Measurements from ENCODE around the gene PMEPA1. TPM values are rescaled to one million over a fixed set of nuclear protein-coding genes. Genes with fewer than 3 reads are reported as not detected.

PMEPA1 gene
- total RNA-seq, 1 donor from 2014 or later: 151 TPM

DNA sequence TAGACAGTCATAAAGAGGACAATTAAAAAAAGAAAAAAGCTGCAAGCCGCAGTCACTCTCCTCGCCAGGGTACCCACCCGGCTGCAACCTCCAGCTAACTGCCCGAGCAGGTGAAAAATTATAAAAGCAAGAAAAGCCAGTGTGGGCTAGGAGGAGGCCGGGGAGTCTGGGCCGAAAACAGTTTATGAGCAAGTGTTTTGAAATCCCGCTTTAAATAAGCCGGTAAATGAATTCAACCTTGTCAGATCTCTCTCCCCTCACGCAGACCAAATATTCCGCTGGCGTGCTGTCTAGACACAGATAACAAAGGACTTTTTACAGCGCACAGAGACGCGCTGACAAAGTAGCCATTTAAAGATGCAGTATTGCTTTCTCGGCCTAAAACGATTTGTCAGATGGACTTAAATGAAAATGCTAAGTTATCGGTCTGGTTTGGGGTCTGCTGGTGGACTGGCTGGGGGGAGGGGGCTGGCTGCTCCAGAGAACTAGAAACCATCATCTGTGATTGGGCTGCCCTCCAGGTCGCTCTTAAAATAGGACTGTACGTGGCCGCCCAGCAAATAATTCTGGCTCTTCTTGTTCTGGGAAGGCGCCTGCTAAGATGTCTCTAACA, 24.6 kb downstream of the PMEPA1 start:
- DNase-seq (ENCODE audit: low spot score): no peak
- H3K4me1 Mint-ChIP-seq (ENCODE audit: low read depth): peaks cover 91% of the 10 kb centered on the region
- H3K36me3 Mint-ChIP-seq (ENCODE audit: low read depth): peaks cover 9% of the 10 kb centered on the region
- H3K27ac Mint-ChIP-seq (ENCODE audit: unreplicated experiment): peak overlapping the region; percentile 78
- no peaks in the 10 kb centered on the region for H3K9me3 Mint-ChIP-seq (ENCODE audit: low read depth)
- TF ChIP-seq CTCF (IDR thresholded peaks at IDR 0.05): no peak
- no peak overlapping the region for H3K4me3 Mint-ChIP-seq (ENCODE audit: unreplicated experiment)
- no peaks in the 10 kb centered on the region for H3K27me3 Mint-ChIP-seq (ENCODE audit: low read depth)

GRCh38 chr20:57684808-57685140, 25.0 kb downstream of the PMEPA1 start:
- peak overlapping the region; percentile 78 for H3K27ac Mint-ChIP-seq (ENCODE audit: unreplicated experiment)

DNA sequence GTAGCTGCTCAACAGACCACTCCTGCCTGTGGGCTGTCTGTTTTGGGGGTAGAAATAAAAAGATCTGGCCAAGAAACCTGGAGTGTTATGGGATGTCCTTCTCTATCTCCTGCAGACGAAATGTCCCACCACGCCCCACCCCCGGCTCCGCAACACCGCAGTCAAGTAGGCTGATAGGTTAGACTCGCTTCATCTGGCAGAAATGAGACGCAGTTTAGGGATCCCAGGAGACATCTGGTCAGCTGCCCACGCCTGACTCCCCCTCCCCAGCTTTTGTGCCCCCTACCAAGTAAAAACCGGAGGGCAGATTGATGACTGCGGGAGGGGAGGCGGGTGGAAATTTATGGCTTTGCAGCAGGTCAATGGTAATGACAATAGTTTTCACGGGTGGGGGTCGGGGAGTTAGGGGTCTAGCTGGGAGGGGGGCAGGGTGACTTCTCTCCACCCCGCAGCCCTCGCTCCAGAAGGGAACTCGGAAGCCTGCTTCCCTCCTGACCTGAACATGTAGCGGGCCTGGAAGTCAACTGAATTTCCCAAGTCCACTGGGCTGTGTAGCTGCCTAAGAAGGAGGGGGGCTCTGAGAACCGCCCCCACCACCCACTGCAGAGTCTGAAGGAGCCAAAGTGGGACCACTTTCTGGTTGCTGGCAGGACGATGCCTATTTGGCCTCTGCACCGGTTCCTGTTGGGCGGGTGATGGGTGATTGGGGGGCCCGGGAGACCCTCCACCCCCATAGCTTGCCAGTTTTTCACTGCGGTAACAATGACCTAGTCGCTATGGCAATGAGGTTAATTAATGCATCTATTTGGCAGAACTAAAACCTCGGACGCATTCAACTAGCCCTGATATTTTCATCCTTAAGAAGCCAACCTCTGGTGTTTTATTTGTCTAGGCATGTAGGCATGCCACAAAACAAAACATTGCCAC, 25.7 kb downstream of the PMEPA1 start:
- Mint-ChIP-seq H3K9me3 (ENCODE audit: low read depth) (no peaks in the 10 kb centered on the region), H3K4me1 (ENCODE audit: low read depth) (peaks cover 95% of the 10 kb centered on the region), H3K4me3 (ENCODE audit: unreplicated experiment) (no peak overlapping the region), H3K27me3 (ENCODE audit: low read depth) (no peaks in the 10 kb centered on the region), H3K36me3 (ENCODE audit: low read depth) (peaks cover 9% of the 10 kb centered on the region), H3K27ac (ENCODE audit: unreplicated experiment) (peak overlapping the region; percentile 78)
- DNase-seq (ENCODE audit: low spot score): no peak
- TF ChIP-seq CTCF (IDR thresholded peaks at IDR 0.05): no peak

More at GRCh38 chr20:57684808-57685140, 25.0 kb downstream of the PMEPA1 start:
- no peak for TF ChIP-seq CTCF (IDR thresholded peaks at IDR 0.05)
- peaks cover 9% of the 10 kb centered on the region for H3K36me3 Mint-ChIP-seq (ENCODE audit: low read depth)
- no peaks in the 10 kb centered on the region for H3K27me3 Mint-ChIP-seq (ENCODE audit: low read depth)
- no peak for DNase-seq (ENCODE audit: low spot score)
- H3K4me3 Mint-ChIP-seq (ENCODE audit: unreplicated experiment): no peak overlapping the region
- H3K9me3 Mint-ChIP-seq (ENCODE audit: low read depth): no peaks in the 10 kb centered on the region
- peaks cover 95% of the 10 kb centered on the region for H3K4me1 Mint-ChIP-seq (ENCODE audit: low read depth)

DNA sequence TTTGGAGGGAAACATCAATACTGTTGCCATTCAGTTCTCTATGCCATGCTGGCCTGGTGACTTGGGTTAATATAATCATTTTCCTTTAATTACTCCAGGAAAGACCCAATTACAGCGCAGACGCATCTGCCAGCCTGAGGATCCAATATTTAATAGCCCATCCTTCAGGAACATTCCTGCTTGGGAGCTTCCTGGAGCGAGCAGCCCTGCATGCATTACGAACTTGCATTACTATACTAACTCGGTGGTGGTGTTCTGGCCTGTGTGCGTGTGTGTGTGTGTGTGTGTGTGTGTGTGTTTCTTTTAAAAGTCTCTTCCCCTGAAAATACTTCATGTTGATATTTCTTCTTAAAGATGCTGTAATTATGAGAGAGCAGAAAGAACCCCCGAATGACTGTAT, 26.5 kb downstream of the PMEPA1 start:
- Mint-ChIP-seq H3K9me3 (ENCODE audit: low read depth) (no peaks in the 10 kb centered on the region), H3K4me3 (ENCODE audit: unreplicated experiment) (no peak overlapping the region), H3K36me3 (ENCODE audit: low read depth) (peaks cover 9% of the 10 kb centered on the region), H3K4me1 (ENCODE audit: low read depth) (peaks cover 94% of the 10 kb centered on the region), H3K27me3 (ENCODE audit: low read depth) (no peaks in the 10 kb centered on the region), H3K27ac (ENCODE audit: unreplicated experiment) (no peak overlapping the region)
- TF ChIP-seq CTCF (IDR thresholded peaks at IDR 0.05): no peak
- DNase-seq (ENCODE audit: low spot score): no peak

GRCh38 chr20:57682184-57683101, 27.4 kb downstream of the PMEPA1 start:
- no peak overlapping the region for H3K4me3 Mint-ChIP-seq (ENCODE audit: unreplicated experiment)
- no peak overlapping the region for H3K27ac Mint-ChIP-seq (ENCODE audit: unreplicated experiment)
- no peak for DNase-seq (ENCODE audit: low spot score)
- H3K4me1 Mint-ChIP-seq (ENCODE audit: low read depth): peaks cover 93% of the 10 kb centered on the region
- H3K9me3 Mint-ChIP-seq (ENCODE audit: low read depth): no peaks in the 10 kb centered on the region
- TF ChIP-seq CTCF (IDR thresholded peaks at IDR 0.05): no peak
- H3K36me3 Mint-ChIP-seq (ENCODE audit: low read depth): peaks cover 10% of the 10 kb centered on the region
- no peaks in the 10 kb centered on the region for H3K27me3 Mint-ChIP-seq (ENCODE audit: low read depth)
